Measurements from ENCODE around the gene SMCO2.

The SMCO2 gene

DNA sequence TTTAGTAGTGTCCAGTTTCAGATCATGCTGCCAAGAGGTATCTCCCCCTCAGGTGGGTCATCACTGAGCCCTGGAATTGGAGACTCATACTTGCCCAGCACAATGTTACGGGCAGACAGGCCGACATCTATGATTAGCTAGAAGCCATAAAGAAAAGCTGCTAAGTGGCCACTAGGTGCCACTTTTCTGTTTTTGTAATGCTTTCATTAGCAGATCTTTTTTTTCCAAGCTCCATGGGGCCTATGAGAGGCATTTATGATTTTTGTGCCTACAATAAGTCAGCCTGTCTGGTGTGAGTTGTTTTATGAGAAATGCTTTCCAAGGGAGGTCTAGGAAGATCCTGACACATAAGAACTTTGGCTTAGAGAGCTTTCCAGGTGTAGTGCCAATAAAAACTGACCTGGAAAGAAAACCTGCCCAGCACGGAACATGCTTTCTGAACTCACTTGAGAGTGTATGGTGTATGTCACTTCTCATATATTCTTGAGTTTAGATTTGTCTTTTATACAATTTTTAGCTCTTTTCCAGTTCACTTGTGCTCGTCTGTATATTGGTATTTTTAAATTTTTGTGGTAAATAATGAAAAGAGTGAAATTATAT lies 21.8 kb upstream of the SMCO2 start:
- CTCF ChIA-PET, result interaction anchor here (0.6 to 4.2 kb wide), 34 partner anchors 9 to 278 kb away, joined by 3 to 61 read pairs (median 4); partner anchors contain the start of genes PPFIBP1 and SMCO2
- POLR2A ChIA-PET, result no interaction called here
- peak; percentile 31 for DNase-seq (ENCODE audit: low read depth, low spot score)
- H3K4me3 ChIP-seq (ENCODE audit: low read depth, low read length), result no peak overlapping the region
- TF ChIP-seq, protein P1, sequence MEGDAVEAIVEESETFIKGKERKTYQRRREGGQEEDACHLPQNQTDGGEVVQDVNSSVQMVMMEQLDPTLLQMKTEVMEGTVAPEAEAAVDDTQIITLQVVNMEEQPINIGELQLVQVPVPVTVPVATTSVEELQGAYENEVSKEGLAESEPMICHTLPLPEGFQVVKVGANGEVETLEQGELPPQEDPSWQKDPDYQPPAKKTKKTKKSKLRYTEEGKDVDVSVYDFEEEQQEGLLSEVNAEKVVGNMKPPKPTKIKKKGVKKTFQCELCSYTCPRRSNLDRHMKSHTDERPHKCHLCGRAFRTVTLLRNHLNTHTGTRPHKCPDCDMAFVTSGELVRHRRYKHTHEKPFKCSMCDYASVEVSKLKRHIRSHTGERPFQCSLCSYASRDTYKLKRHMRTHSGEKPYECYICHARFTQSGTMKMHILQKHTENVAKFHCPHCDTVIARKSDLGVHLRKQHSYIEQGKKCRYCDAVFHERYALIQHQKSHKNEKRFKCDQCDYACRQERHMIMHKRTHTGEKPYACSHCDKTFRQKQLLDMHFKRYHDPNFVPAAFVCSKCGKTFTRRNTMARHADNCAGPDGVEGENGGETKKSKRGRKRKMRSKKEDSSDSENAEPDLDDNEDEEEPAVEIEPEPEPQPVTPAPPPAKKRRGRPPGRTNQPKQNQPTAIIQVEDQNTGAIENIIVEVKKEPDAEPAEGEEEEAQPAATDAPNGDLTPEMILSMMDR (IDR thresholded peaks at IDR 0.05; ENCODE audit: insufficient read depth, low read length, missing control alignments), result peak; percentile 53

DNA sequence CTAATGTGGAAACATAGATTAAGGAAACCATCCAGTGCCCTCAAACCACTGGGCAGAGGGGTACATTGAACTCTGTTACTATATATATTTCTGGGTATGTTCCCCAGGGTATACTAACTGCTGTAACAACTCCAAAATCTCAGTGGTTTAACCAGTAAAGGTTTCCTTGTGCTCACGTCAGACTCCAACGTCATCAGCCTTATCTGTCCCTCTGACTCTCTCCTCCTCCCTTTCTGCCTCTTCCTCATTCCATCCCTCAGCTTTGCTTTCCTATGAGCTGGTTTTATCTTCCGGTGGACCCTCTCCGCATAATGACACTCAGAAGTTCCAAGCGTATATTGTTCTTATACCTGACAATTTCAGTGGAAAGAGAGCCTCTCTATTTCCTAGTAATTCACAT lies 21.2 kb upstream of the SMCO2 start:
- ChIA-PET CTCF (interaction anchor here (0.9 to 4.2 kb wide), 29 partner anchors 9 to 278 kb away, joined by 3 to 61 read pairs (median 5); partner anchors contain the start of genes PPFIBP1 and SMCO2), POLR2A (no interaction called here)
- DNase-seq (ENCODE audit: low read depth, low spot score), result no peak
- TF ChIP-seq, protein P1 (IDR thresholded peaks at IDR 0.05; ENCODE audit: insufficient read depth, low read length, missing control alignments), result no peak
- H3K4me3 ChIP-seq (ENCODE audit: low read depth, low read length), result no peak overlapping the region

DNA sequence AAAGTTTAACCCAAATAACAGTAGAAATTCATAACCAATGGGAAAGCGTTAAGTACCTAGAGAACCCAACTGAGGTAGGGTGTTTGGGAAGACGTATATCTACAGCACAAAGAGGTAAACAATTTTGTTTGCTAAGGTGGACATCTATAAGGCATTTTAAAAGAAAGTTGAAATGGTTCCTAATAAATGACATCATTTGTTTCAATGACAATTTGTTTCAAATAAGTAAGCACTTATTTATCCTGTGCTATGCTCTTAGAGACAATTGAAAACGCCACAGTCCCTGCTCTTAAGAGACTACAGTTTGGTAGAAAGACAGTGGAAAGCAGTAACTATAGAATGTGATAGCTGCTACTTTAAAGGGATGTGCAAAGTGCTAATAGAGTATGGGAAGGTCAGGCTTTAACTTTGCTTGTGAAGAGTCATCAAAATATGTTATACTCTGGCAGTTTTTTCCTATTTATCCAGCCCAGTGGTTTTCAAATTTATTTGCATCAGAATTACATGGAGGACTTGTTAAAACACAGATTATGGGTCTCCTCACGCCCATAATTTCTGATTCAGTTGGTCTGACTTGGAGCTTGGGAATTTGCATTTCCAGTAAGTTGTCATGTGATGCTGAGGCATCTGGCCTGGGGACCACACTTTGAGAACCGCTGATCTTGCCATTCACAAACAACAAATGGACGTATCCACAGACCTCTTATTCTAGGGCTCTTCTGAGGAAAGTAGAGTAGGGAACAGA lies 19.6 kb upstream of the SMCO2 start:
- TF ChIP-seq, protein P1 (IDR thresholded peaks at IDR 0.05; ENCODE audit: insufficient read depth, low read length, missing control alignments), result no peak
- no peak overlapping the region for H3K4me3 ChIP-seq (ENCODE audit: low read depth, low read length)
- no peak for DNase-seq (ENCODE audit: low read depth, low spot score)
- ChIA-PET POLR2A (no interaction called here), CTCF (interaction anchor here (0.7 to 4.2 kb wide), 9 partner anchors 8 to 280 kb away, joined by 3 to 61 read pairs (median 3); no protein-coding TSS in a partner anchor)

DNA sequence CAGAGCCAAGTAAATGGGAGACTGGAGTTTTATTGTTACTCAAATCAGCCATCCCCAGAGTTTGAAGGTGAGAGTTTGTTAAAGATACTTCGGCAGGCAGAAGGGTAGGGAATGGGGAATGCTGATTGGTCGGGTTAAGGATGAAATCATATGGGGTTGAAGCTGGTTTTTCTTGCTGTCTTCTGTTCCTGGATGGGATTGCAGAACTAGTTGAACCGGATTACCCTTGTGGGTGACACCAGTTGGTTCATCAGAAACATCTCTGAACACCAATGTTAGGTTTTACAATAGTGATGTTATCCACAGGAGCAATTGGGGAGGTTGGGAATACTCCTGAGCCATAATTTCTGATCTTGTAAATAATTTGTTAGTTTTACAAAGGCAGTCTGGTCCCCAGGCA lies 18.7 kb upstream of the SMCO2 start:
- ChIA-PET CTCF (interaction anchor here (1.1 to 4.2 kb wide), 5 partner anchors 7 to 225 kb away, joined by 3 to 61 read pairs (median 3); no protein-coding TSS in a partner anchor), POLR2A (no interaction called here)

GRCh38 chr12:27428466-27428865 lies 18.1 kb upstream of the SMCO2 start:
- POLR2A ChIA-PET, result no interaction called here
- CTCF ChIA-PET, result interaction anchor here (1.1 to 4.2 kb wide), 3 partner anchors 7 to 224 kb away, joined by 3 to 61 read pairs (median 4); no protein-coding TSS in a partner anchor
- TF ChIP-seq, protein P1 (IDR thresholded peaks at IDR 0.05; ENCODE audit: insufficient read depth, low read length, missing control alignments), result no peak

More for the DNA sequence above, 18.7 kb upstream of the SMCO2 start:
- DNase-seq (ENCODE audit: low read depth, low spot score), result no peak
- no peak overlapping the region for H3K4me3 ChIP-seq (ENCODE audit: low read depth, low read length)
- TF ChIP-seq, protein P1 (IDR thresholded peaks at IDR 0.05; ENCODE audit: insufficient read depth, low read length, missing control alignments), result no peak

GRCh38 chr12:27429606-27430005 lies 16.9 kb upstream of the SMCO2 start:
- no peak overlapping the region for H3K4me3 ChIP-seq (ENCODE audit: low read depth, low read length)
- ChIA-PET CTCF (interaction anchor here (0.8 to 1.1 kb wide), 3 partner anchors 12 to 223 kb away, joined by 3 to 4 read pairs (median 3); no protein-coding TSS in a partner anchor), POLR2A (no interaction called here)
- DNase-seq (ENCODE audit: low read depth, low spot score), result no peak
- TF ChIP-seq, protein P1 (IDR thresholded peaks at IDR 0.05; ENCODE audit: insufficient read depth, low read length, missing control alignments), result no peak

More at GRCh38 chr12:27428466-27428865, 18.1 kb upstream of the SMCO2 start:
- H3K4me3 ChIP-seq (ENCODE audit: low read depth, low read length), result no peak overlapping the region
- DNase-seq (ENCODE audit: low read depth, low spot score), result no peak
